HG02678 (cell line): ENCODE data around the gene COL4A6.
"Not testable (repeated sequence)": the region's sequence is repeated elsewhere in the genome, so short reads cannot be mapped to it uniquely, and the experiment has no call there.

Experiments
- ATAC-seq: cut with Tn5 transposase; IDR thresholded peaks from one replicate; pipeline ENCODE4 v1.9.1; 2021; ENCODE audit warnings: mild to moderate bottlenecking, moderate library complexity; ENCODE audit not compliant: unreplicated experiment

COL4A6 gene

DNA sequence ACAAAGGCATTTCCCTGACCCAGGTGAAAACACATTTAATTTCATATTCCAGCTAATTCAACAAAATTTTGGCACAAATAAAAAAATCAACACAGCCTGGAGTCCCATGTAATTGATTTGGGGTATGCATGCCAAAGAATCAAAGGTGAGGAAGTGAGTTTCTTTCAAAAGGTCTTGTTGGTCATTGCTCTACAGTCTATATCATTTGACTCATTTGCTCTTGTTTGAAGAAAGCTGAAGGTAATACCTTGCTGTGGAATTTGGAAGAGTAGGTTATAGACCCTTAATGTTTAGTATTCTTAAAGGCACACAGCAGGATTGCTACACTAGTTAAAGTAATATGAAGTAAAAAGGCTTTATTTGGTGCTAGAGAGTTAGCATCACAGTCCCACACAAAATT lies 25.4 kb downstream of the COL4A6 start:
- no peak for ATAC-seq

DNA sequence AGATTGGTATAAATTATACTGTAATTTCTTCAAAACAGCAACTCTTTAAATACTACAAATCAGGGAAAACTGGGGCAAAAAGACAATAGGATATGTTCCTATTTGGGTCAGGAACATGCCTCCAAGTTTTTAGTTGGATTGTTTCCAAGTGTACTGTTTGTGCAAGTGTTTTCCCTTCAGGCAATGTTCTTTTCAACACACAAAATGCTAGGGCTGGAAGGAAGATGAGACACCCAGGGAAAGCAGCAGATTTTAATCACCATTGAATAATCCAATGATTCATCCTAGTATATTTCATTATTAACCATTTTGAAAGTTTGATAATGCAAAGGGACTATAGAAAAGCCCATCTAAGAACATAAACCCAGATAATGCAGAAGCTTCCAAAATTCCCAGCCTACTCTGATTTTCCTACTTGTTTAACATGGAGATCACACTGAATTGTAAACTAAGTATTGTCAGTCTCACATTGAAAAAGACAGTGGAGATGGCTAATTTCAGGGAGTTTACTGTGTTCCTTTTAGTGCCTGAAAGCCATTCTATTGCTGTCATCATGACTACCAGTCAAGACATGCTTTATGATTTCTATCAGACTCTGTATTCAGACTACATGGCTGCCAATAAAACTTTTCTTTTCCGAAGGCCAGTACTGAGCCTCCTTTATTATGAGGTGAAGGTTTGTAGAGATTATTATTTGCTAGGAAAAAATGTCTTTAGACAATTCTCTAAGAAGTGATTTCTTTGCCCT lies 38.6 kb downstream of the COL4A6 start:
- ATAC-seq = no peak

DNA sequence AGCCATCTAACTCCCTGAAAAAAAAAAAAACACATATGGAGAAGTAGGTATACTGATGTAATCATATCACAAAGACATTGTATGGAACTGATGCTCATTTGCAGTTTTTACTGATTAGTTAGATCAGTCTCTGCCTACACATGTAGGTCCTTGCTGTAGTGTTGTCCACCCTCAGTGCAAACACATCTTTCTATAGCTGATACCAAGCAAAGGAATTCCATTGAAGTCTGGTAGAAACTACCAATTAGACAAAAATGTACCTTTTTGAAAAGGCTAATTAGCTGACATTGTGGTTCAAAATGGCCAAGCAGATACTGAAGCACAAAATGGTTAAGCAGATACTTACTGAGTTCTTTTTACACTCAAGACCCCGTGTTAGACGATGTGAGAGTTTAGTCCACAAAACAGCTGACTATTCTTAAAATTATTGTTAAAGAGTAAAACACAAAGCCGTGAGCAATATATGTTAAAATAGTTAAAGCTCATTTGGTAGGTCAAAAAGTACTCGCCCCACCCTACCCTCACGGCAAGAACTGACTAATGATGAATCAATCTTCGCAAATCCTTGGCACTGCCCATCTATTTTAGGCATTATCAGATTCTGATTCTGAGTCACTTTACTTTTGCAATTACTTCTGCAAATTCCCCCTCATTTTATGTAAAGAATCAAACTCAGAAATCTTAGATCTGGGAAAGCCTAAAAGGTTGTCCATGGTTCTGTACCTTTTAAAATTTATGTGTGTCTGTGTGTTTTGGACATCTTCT lies 40.4 kb downstream of the COL4A6 start:
- no peak for ATAC-seq

DNA sequence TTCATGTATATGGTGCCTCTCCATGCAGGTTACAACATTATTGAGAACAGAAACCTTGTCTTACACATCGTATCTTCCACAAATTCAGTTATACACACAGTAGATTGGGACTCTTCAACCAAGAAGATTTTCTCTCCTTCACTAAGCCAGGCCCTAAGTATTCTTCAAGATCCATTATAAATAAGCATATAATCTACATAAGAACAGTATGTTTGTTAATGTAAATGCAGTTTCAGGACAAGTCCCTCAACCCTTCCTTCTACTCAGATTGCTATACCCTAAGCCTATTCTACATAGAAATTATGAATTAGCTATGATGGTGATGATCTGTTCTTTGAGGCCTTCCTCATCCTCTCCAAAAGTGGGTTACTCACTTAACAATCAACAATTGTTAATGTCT lies 41.2 kb downstream of the COL4A6 start:
- ATAC-seq = no peak

DNA sequence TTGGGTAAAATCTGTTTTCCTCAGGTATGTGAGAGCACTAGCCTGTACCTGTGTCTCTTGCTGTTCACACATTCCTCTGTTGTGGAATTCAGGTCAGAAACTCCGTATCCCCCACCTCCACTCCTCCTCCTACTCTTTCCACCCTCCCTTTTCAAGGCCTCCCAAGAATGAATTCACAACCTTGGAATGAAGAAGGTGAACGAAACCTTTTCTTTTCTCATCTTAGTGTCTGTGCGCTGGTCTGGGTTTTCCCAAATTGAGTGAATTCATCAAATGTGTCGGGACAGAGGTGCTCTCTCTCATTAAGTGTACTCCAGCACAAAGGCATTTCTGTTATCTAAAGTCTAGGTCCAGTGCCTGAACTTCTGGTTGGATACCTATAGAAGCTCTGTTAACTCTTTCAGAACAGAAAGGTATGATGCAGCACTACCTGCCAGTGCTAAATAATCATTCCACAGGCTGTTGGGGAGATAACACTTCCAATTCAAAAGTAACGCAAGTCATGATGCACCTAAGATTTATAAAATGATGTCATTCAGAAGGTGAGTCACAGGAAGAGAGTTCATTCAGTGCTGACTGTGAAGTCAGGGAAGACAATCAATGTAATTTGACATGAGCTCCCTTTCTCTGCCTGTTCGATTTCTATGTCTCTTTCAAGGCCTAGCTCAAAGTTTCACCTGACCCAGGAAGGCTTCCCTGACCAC lies 41.9 kb downstream of the COL4A6 start:
- no peak for ATAC-seq

DNA sequence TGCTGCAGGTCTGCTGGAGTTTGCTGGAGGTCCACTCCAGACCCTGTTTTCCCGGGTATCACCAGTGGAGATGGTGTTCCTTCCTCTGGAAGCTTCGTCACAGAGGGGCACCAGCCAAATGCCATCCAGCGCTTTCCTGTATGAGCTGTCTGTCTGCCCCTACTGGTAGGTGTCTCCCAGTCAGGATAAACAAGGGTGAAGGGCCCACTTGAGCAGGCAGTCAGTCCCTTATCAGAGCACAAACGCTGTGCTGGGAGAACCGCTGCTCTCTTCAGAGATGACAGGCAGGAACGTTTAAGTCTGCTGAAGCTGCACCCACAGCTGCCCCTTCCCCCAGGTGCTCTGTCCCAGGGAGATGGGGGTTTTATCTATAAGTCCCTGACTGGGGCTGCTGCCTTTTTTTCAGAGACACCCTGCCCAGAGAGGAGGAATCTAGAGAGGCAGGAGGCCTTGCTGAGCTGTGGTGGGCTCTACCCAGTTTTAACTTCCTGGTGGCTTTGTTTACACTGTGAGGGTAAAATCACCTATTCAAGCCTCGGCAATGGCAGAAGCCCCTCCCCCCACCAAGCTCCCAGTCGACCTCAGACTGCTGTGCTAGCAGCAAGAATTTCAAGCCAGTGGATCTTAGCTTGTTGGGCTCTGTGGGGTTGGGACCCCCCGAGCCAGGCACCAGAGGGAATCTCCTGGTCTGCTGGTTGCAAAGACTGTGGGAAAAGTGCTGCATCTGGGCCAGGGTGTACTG lies 47.1 kb downstream of the COL4A6 start:
- not testable (repeated sequence) for ATAC-seq

DNA sequence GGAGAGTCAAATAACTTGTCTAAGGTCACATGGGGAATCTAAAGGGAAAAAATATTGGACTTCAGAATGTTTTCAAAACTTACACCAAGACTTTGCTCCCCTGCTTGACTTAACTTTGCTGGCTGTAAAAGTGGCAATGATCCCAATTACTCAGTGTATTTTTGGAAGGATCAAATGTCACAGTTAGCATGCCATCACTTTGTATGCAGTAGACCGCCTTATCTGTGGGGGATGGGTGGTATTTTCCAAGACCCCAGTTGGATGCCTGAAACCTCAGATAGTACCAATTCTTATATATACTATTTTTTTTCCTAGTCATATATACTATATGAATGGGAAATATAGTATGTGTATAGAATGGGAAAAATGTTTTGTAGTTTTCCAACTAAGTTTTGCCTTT lies 53.4 kb downstream of the COL4A6 start:
- no peak for ATAC-seq

DNA sequence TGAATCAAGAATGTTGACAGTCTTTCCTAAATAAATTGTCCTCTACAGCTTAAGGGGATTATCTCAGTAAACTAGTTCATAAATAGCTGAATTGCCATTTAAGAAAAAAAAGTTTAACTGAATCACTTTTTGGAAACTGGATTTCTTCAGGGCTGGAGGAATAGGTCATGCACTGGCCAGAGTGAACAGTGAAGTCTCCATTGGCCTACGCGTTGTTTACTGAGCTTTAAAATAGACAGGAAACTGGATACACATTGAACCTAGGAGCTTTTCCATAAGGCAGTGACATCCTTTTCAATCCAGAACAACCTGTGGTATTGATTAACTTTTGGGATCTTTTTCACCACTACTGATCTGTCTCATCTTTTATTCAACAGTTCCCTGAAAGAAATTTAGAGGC lies 58.0 kb downstream of the COL4A6 start:
- ATAC-seq = no peak

DNA sequence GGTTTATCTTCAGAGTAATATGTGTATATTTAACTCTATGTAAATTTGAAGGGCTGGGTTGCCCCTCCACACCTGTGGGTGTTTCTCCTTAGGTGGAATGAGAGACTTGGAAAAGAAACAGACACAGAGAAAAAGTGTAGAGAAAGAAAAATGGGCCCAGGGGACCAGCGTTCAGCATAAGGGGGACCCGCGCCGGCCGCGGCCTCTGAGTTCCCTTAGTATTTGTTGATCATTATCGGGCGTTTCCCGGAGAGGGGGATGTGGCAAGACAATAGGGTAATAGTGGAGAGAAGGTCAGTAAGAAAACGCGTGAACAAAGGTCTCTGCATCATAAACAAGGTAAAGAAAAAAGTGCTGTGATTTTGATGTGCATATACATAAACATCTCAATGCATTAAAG lies 61.4 kb downstream of the COL4A6 start:
- not testable (repeated sequence) for ATAC-seq

DNA sequence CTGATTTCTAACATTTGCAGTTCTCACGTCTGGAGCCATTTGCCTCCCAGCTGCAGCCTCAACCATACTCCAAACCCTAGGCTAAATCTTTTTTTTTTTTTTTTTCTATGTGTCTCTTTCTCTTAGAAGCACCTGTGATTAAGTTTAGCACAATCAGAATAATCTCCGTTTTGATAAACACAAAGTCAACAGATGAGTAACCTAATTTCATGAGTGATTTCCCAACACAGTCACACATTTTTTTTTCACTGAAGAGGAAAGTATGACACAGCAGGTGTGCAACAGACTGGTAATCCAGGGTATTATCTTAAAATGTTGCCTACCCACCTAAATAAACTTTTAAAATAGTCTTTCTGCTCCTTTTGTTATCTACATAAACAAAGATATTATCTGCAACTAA lies 62.6 kb downstream of the COL4A6 start:
- ATAC-seq = not testable (repeated sequence)

DNA sequence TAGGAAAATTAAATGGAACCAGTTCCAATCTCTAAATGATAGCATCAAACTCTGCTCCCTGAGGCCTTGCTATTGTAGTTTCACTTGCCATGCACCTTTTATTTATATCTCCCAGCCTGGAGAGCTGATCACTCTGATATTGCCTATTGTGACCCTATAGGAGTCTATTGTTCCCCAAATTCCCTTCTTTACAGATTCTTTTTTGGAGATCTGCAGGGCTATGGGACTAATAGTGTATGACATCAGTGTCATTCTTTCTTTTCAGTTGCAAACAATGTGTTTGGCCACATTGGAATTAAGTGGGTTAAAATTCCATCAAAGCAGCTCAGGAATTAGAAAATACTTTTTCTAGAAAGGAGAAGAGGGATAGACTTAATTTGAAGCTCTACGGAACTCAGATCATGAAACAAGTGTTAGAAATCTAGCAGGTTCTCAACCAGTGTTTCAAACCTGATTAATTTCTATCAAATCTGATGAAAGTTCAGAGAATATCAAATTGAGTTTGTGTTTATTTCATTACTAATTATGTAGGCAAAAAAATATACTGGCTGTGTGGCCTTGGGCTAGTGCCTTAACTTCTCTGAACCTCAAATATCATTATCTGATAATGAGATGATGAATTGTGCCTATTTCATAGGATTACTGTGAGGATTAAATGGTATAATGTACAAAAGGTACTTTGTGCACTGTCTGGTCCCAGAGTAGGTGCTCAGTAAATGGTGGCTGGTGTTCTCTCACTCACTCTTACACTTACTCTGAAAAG lies 71.4 kb downstream of the COL4A6 start:
- ATAC-seq = no peak

DNA sequence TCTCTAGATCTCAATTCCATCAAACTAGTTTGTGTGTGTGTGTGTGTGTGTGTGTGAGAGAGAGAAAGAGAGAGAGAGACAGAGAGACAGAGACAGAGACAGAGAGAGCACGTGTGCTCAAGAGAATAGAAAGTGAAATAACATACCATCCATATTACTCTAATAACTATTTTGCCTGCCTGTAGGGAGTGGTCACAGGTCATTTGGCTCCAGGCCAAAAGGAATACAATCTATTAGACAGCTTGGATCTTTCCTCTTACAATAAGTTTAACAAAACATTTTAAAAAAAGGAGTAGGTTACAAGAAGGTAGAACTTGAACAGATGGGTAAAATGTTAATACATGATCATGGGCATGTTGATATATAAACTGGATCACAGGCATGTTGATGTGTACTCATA lies 76.2 kb downstream of the COL4A6 start:
- no peak for ATAC-seq

DNA sequence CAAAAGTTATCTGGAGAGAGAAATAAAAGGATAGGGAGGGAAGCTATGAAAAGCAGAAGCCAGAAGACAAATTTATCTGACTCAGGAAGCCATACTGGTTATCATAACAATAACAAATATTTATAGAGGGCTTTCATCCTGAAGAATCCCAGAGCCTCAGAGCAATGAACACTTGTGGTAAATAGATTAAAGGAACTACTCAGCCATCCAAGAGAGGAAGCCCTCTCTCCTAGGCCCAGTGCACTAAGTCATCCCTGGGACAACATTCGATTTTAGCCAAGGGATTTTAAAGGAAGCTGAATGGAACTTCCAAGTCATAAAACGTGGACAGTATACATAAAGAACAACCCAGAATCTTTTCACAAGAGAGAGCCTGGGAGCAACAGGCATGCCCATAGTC lies 76.9 kb downstream of the COL4A6 start:
- no peak for ATAC-seq

DNA sequence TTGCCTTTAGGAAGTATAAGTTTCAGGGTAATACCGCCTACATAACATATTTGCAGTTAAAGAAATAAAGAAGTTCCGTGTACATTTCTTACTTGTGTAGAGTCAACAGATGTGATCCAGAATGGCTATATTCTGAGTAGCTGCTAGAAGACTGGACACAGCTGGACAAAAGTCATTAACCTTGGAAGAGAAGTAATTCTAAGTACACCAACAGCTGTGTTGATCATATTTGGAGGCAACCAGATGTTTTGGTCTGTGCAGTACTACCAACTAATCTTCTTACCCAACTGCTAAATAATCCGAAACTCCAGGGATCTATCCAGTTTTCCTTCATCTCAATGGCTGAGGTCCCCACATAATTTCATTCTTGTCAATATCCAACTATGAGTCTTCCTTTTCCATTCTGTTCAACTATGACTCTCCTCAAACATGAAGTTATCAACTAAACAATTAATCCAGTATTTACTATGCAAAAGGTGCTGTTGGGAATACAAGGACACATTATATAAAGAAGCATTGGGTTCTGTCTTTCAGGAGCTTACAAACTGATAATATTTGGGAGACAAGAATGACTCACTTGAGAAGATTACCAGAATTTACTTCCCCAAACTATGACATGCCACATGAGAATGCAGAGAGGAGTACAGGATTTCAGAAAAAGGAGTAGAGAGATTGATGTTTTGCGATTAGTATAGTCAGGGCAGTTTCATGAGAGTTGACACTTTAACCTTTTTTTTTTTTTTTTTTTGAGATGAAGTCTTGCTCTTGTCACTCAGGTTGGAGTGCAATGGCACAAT lies 78.2 kb downstream of the COL4A6 start:
- no peak for ATAC-seq

DNA sequence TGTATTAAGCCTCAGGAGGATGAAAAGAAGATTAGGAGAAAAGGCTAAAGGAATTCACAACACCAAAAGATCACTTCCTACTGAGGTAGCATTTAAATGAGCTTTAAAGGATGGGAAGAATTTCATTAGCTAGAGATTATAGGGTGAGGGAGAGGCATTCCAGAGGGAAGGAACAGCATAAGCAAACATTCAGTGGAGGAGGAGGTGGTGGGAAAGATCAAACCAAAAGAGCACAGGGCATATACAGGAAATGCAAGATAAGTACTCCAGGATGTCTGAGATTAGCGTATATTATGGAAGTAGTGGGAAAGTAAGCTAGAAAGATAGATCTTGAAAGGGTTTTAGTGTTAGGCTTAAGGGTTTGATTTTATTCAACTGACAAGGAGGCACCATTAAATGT lies 84.8 kb downstream of the COL4A6 start:
- ATAC-seq = no peak

DNA sequence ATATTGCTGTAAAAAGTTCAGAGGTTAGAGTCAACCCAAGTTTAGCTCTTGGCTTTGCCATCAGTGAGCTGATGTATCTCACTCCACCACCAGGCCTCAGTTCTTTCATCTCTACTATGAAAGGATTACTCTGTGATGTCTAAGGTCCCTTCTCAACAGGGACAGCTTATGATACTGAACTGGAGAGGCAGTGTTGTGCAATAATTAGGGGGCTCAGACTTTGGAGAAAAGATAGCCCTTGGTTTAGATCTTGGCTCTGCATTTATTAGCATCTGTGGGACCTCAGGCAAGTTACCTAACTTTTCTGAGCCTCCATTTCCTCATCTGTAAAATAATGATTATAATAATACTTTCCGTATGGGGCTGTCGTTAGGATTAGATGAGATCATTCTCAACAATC lies 89.0 kb downstream of the COL4A6 start:
- ATAC-seq = no peak

DNA sequence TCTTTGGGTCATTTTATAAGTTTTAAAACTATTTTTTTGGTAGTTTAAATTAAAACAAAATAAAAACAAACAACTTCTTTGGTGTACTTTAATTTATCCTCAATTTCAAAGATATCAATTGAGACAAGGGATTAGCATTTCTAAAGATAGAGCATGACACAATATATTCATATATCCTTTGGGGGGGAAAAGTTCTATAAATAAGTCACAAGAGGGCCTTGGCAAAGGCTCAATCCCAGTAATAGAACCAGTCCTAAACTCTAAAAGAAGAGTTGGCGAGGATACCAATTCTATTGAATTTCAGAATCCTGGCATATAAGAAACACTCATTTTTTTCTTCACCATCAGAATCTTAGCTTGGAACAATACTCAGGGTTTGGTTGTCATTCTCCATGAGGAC lies 89.7 kb downstream of the COL4A6 start:
- ATAC-seq = no peak

DNA sequence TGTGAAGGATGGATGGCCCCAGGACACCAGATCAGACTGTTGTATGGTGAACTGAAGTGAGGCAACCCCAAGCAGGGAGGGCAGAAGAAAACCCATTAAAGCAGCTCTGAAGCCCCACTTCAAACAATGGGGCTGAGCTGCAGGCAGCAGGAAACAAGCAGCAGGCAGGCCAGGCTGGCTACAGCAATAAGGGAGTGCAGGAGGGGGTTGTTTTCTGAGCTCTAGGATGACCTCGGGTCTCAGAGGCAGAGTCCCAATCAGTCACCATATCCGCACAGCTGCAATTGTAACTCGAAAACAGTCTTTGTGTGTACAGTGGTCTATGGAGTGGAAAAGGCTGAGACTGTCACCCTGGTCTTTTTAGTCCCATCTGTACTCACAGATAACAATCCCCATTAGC lies 90.4 kb downstream of the COL4A6 start:
- no peak for ATAC-seq

DNA sequence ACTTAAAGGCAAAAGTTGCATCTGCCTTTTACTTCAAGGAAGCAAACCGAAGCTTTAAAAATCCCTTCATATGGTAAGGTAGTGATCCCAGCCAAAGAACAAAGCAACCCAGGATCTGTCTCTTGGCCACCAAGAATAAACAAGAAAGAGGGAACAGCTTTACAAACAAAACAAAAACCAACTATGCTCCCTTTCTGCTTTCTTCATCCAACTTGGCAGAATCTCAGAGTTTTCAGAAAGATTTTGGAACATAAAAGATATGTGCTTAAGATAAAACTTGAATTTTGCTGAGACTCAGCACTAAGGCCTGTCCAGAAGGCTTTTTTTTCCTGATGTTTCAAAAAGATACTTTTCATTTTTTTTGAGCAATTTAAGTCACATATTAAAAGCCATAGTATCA lies 94.0 kb downstream of the COL4A6 start:
- no peak for ATAC-seq

DNA sequence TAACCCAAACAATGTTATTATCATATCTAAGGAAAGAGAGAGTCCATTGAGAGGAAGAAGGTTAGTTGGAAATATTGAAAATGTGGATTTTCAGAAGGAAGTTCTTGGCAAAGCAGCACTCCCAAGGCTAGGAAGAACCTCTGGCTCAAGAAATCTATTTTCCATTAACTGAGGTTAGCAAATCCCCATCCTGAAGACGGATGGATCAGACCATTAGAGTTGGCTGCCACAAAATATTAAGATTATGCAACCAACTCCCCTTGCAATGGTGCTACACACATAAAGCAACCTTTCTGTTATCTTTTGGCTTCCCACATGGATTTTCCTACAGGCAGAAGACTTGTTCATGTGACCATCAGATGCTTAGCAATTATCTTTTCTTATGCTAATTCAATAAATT lies 96.3 kb downstream of the COL4A6 start:
- ATAC-seq = no peak
